ENCODE data around the gene C2orf78. TPM values are rescaled to one million over a fixed set of nuclear protein-coding genes. Genes with fewer than 3 reads are reported as not detected.

C2orf78 gene
- total RNA-seq, 1 donor from 2014 or later: not detected

GRCh38 chr2:73851274-73851673 lies 67.3 kb downstream of the C2orf78 start:
- peaks cover 0 to 81% of the 10 kb centered on the region in 2 donors for H3K36me3 ChIP-seq
- H3K9me3 ChIP-seq: no peaks in the 10 kb centered on the region
- no peak for DNase-seq (ENCODE audit: extremely low spot score in 2 of 2)
- no peaks in the 10 kb centered on the region for H3K27me3 ChIP-seq
- no peak overlapping the region for H3K27ac ChIP-seq
- intact Hi-C loops (cut with DNase I): no loop called here
- no peak overlapping the region for H3K4me3 ChIP-seq
- no peaks in the 10 kb centered on the region for H3K4me1 ChIP-seq
- TF ChIP-seq POLR2A (IDR thresholded peaks at IDR 0.05) (no peak), POLR2AphosphoS5 (IDR thresholded peaks at IDR 0.05; ENCODE audit: insufficient read depth in 1 of 2, low read depth in 1 of 2) (no peak), CTCF (IDR thresholded peaks at IDR 0.05) (no peak)

- intact Hi-C loops (cut with DNase I): no loop called here
- no peak for TF ChIP-seq POLR2AphosphoS5 (IDR thresholded peaks at IDR 0.05; ENCODE audit: insufficient read depth in 1 of 2, low read depth in 1 of 2)
- no peak for TF ChIP-seq CTCF (IDR thresholded peaks at IDR 0.05)
- TF ChIP-seq POLR2A (IDR thresholded peaks at IDR 0.05): no peak
- no peaks in the 10 kb centered on the region for H3K27me3 ChIP-seq
- no peak for DNase-seq (ENCODE audit: extremely low spot score in 2 of 2)
- H3K36me3 ChIP-seq: peaks cover 0 to 81% of the 10 kb centered on the region in 2 donors
- no peaks in the 10 kb centered on the region for H3K4me1 ChIP-seq
- H3K9me3 ChIP-seq: no peaks in the 10 kb centered on the region
- H3K27ac ChIP-seq: no peak overlapping the region
- H3K4me3 ChIP-seq: no peak overlapping the region
These were observed 68.0 kb downstream of the C2orf78 start for GRCh38 chr2:73852020-73852419.

DNA sequence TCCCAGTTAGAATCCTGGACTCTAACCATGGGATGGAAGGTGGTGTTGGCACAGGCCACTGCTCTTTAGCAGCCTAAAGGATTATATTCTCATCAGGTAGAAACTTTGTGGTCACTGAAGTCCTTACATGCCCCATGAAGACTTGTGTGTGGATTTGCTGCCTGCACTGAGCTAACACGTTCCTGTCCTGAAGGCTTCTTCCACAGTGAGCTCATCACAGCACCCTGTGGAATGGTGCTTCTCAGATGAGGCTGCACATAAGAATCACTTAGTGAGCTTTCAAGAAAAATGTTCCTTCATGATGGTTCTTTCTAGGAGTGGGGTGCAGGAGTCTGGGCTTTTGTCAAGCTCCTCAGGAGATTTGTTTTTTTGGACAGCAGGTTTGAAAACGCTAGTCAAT lies 71.5 kb downstream of the C2orf78 start:
- no peak for DNase-seq (ENCODE audit: extremely low spot score in 2 of 2)
- intact Hi-C loops (cut with DNase I): no loop called here
- Histone ChIP-seq H3K4me3 (no peak overlapping the region), H3K9me3 (no peaks in the 10 kb centered on the region), H3K36me3 (peaks cover 0 to 76% of the 10 kb centered on the region in 2 donors), H3K27ac (no peak overlapping the region), H3K27me3 (no peaks in the 10 kb centered on the region), H3K4me1 (no peaks in the 10 kb centered on the region)
- no peak for TF ChIP-seq POLR2A (IDR thresholded peaks at IDR 0.05)
- no peak for TF ChIP-seq CTCF (IDR thresholded peaks at IDR 0.05)
- TF ChIP-seq POLR2AphosphoS5 (IDR thresholded peaks at IDR 0.05; ENCODE audit: insufficient read depth in 1 of 2, low read depth in 1 of 2): no peak

DNA sequence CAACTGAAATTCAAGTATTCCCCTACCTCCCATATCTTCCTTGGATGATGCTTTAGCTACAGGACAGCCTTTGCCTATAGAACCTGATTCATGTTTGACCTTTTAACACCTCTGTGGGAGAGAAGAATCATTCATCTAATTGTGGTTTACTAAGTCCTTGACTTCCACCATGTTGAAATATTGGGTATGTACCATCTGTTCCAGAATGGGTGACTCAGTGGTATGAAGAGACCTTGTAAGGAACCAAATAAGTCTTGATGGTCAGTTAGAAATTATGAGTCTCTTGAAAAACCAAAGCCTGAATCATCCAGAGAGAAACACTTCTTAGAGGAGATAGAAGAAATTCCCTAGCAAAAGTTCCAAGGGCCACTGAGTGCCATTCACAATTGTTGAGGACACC lies 72.2 kb downstream of the C2orf78 start:
- peaks cover 2 to 76% of the 10 kb centered on the region in 2 donors for H3K36me3 ChIP-seq
- H3K27ac ChIP-seq: no peak overlapping the region
- no peaks in the 10 kb centered on the region for H3K27me3 ChIP-seq
- H3K9me3 ChIP-seq: no peaks in the 10 kb centered on the region
- no peak for DNase-seq (ENCODE audit: extremely low spot score in 2 of 2)
- H3K4me1 ChIP-seq: no peaks in the 10 kb centered on the region
- TF ChIP-seq POLR2A (IDR thresholded peaks at IDR 0.05): no peak
- no peak for TF ChIP-seq CTCF (IDR thresholded peaks at IDR 0.05)
- TF ChIP-seq POLR2AphosphoS5 (IDR thresholded peaks at IDR 0.05; ENCODE audit: insufficient read depth in 1 of 2, low read depth in 1 of 2): no peak
- H3K4me3 ChIP-seq: no peak overlapping the region
- intact Hi-C loops (cut with DNase I): no loop called here

DNA sequence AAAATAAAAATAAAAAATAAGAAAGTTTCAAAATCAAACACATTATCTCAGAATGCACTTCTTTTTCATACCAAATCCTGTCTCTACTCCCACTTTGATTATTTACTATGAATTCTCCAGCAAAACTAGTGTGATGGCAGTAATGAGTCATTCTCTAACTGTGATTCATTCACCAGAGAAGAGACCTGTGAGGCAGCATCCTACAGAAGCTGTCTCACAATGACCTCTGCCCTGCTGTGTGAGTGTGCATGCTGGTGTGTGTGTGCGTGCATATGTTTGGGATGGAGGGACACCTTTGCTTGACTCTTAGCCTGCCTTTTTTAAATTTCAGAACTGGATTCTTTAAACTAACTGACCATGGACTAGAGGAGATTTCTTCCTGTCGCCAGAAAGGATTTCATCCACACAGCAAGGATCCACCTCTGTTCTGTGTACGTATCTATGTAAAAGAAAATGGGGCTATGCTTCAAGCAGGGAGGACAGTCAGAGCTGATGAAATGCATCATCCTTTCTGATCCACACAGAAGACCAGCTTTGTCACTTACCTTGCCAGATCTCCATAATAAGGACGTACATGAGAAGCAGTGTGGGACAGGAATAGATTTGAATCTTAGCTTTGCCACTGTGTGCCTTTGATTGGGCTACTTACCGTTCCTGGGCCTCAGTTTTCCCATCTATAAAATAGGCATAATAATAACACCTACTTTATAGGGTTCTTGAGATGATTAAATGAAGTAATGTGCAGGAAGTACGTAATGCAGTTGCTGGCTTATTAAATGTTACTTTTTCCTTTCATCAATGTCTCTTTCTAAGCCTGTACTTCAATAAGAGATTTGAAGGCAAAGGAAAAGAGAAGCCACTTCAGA lies 76.0 kb downstream of the C2orf78 start:
- intact Hi-C loops (cut with DNase I): no loop called here

More for the DNA sequence above, 76.0 kb downstream of the C2orf78 start:
- Histone ChIP-seq H3K27ac (no peak overlapping the region), H3K27me3 (no peaks in the 10 kb centered on the region), H3K4me3 (no peak overlapping the region), H3K36me3 (peaks cover 2 to 77% of the 10 kb centered on the region in 2 donors), H3K9me3 (no peaks in the 10 kb centered on the region), H3K4me1 (no peaks in the 10 kb centered on the region)
- TF ChIP-seq POLR2AphosphoS5 (IDR thresholded peaks at IDR 0.05; ENCODE audit: insufficient read depth in 1 of 2, low read depth in 1 of 2): no peak
- no peak for TF ChIP-seq POLR2A (IDR thresholded peaks at IDR 0.05)
- TF ChIP-seq CTCF (IDR thresholded peaks at IDR 0.05): no peak
- DNase-seq (ENCODE audit: extremely low spot score in 2 of 2): no peak

Data from vagina (tissue), 2 donors.